A204.1 (cell line): ENCODE measurements around the gene DNAAF5.
"Not testable (repeated sequence)": the region's sequence is repeated elsewhere in the genome, so short reads cannot be mapped to it uniquely, and the experiment has no call there.

Experiments
- FAIRE-seq: peaks from 2 replicates; lab custom pipeline; 2012; peaks lifted over from hg19 to GRCh38; lab: Jason Lieb, UNC

DNAAF5 gene

DNA sequence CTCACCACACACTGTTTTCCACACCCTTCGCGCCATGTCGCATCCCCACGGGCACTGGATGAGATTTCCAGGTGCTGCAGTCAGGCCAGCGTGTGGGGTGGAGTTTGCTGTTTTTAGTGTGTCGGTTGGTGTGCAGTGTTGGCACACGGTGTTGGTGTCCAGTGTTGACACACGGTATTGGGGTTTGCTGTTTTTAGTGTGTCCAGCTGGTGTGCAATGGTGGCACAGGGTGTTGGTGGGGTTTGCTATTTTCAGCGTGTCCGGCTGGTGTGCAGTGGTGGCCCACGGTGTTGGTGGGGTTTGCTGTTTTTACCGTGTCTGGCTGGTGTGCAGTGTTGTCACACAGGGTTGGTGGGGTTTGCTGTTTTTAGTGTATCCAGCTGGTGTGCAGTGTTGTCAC, 20.7 kb downstream of the DNAAF5 start:
- FAIRE-seq, result no peak

DNA sequence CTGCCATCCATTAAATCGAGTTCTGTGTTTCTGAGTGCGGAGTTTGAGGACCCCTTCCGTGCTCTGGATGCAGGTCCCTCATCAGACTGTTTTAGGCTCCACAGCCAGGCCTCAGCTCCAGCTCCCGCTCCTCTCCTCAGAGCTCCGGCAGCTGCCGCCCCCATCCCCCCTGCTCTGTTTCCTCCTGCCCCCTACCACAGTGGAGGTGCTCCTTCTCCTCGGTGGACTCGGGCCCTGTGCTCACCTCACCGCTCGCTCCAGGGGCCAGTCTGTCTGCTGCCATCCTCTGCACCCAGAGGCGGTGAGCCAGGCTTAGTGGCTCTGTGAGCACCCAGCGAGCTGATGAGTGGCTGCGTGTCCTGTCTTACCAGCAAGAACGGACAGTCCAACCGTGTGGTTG, 21.9 kb downstream of the DNAAF5 start:
- FAIRE-seq, result no peak

DNA sequence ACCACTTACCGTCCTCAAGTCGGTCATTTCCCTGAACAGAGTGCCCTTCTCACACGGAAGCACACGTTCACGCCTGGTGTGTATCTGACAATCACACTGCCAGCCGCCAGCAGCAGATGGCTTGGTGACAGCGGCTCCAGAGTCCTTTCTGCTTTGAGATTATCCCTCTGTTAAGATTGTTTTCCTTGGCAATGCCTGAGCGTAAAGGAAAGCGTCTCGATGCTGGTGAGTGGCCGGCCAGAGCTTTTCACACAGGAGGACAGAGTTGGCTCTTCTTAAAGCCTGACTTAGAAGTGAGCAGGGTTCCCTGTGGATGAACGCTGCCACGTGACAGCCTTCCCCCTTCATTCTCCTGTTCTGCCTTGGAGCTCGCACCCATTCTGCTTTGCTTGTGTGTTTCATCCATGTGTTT, 22.6 kb downstream of the DNAAF5 start:
- FAIRE-seq, result no peak

DNA sequence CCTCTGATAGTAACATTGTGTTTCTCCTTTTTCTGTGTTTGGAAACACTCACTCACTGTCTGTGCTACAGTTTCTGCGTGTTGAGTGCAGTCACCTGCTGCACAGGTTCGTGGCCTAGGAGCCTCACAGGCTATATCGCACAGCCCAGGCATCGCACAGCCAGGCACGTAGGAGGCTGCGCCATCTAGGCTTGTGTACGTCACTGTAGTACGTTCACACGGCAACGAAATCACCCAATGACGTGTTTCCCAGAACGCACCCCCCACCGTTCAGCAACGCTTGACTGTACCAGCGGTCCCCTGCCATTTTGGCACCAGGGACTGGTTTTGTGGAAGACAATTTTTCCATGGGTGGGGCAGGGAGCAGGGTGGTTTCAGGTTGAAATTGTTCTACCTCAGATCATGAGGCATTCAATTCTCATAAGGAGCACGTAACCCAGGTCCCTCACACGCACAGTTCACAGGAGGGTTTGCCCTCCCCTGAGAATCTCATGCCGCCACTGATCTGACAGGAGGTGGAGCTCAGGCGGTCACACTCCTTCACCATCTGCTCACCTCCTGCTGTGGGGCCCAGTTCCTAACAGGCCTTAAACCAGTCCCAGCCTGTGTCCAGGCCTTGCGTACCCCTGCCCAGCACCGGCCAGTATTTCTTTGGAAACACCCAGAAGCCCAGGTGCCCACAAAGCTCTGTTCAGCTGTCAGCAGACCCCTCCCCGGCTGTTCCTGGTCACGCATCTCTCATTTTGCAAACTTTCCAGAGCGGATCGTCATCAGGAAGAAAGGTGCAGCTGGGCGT, 23.8 kb downstream of the DNAAF5 start:
- FAIRE-seq, result no peak

DNA sequence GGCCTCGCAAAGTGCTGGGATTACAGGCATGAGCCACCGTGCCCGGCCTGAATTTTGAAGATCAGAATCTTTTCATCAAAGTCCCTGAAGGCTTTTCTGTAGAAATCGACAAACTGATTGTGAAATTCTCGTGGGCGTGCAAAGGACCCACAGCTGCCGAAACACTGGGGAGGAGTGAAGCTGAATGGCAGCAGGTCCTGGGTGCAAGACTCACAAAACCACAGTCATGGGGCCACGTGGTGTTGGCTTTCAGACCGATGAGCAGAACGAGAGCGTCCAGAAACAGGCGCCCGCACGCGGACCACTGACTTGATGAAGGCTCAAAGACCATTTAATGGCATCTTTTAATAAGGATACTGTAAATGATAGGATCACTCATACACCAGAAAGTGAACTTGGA, 25.3 kb downstream of the DNAAF5 start:
- no peak for FAIRE-seq

DNA sequence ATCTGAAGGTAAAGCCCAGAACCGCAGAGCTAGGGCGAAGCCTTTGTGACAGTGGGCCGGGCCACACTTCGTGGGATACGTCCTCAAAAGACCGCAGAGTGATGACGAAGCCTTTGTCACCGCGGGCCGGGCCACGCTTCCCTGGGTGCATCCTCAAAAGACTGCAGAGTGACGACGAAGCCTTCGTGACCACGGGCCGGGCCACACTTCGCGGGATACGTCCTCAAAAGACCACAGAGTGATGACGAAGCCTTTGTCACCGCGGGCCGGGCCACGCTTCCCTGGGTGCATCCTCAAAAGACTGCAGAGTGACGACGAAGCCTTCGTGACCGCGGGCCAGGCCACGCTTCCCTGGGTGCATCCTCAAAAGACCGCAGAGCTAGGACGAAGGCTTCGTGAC, 25.8 kb downstream of the DNAAF5 start:
- FAIRE-seq, result not testable (repeated sequence)

DNA sequence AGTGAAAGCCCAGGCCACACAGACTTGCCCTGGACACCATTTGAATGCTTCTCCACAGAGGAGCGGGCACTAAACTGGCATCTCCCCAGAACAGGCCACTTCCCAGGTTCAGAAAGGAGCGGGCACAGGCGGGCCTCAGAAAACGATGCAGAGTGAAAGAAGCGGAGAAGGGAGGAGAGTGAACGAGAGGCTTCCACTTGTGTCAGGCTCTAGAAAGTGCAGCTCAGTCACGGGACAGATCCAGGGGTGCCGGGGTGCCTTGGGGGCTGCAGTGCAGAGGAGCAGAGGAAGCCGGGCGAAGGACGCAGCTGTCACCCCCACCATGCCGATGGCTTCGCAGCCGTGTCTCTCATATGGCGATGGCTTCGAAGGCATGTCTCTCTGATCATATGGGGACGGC, 26.7 kb downstream of the DNAAF5 start:
- FAIRE-seq, result no peak

DNA sequence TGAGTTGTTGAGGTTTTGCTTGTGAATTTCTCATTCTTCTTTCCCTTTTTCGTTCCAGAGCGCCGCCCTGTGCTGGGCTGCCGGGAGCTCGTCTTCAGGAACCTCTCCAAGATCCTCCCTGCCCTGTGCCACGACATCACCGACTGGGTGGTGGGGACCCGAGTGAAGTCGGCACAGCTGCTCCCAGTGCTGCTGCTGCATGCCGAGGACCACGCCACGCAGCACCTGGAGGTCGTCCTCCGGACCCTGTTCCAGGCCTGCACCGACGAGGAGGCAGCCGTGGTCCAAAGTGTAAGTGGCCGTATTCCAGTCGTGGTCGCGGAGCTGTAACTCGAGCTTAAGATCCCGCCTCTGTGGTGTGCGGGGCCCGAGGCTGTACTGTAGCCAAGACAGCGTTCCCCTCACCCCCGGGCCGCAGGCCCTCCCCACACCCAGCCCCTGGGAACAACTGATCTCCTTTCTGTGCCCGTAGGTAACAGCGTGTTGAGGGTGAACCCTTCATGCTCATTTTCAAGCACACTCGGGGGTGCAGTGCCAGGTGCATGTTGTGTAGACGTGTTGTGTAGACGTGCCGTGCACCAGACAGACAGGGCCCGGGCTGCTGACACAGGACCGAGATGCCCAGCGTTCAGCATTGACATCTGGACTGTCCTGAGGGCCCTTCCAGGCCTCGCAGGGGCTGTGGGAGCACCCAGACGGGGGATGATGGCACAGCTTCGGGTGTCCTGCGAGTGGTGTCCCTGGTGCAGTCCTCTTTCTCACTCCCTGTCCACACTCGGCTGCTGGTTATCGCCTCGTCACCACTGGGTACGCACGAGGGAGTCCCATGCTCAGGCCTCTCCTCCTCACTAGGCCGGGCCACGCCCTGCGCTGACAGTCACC, 28.3 kb downstream of the DNAAF5 start:
- FAIRE-seq, result no peak

DNA sequence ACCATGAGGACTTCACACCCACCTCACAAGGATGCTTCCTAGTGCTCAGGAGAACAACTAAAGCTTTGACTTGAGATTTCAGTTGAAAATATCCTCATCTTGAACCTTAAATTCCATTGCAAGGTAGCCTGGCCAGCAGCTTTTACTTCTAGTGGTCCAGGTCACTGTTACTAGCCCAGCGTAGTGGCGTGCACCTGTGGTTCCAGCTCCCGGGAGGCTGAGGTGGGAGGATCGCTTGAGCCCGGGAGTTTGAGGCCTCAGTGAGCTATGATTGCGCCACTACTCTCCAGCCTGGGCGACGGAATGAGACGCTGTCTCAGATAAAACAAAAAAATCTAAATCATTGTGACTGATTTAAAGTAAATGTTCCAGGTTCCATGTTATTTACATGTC, 28.9 kb downstream of the DNAAF5 start:
- FAIRE-seq, result no peak

DNA sequence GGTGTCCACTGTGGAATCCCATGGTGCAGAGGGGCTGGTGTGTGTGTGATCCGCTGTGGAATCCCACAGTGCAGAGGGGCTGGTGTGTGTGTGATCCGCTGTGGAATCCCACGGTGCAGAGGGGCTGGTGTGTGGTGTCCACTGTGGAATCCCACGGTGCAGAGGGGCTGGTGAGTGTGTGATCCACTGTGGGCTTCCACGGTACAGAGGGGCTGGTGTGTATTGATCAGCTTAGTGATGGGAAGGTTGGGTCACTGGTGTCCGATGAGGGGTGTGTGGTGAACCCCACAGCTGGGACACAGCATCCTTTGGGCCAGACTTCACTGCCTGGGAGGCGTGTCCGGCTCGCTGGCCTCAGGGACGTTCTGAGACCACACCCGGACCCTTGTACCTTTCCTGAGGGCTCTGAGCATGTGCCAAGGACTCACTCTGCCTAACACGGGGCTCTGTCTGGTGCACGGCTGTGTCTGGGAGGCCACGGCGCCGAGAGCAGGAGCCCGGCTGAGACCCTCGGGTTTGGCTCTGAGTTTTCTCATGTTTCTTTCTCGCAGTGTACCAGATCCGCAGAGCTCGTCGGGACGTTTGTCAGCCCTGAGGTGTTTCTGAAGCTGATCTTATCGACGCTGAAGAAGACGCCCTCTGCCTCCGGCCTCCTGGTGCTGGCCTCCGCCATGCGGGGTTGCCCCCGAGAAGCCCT, 29.9 kb downstream of the DNAAF5 start:
- no peak for FAIRE-seq

DNA sequence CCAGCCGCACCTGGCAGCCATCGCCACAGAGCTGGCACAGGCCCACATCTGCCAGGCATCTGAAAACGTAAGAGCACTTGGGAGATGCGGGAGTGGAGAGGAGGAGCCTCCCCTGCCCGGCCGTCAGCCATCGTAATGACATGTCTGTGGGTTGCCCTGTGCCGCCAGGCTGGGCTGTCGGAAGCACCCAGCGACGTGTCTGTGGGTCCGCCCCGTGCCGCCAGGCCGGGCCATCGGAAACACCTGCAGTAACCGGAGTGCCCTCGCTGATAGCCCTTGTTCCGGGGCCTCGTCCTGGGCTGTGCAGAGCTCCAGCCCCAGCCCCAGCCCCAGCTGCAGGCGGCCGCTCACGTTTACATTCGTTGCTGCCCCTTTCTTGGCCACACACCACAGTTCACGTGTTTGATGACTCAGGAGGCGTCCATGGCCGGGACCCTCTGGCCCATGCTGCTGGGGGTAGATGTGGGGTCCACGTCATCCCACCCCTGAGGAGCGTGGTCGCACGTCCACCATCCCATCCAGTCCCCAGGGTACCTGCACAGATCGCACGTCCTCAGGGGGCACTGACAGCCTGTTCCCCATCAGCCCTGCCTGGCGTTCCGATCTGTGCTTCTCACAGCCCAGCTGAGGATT, 30.5 kb downstream of the DNAAF5 start:
- FAIRE-seq, result no peak

DNA sequence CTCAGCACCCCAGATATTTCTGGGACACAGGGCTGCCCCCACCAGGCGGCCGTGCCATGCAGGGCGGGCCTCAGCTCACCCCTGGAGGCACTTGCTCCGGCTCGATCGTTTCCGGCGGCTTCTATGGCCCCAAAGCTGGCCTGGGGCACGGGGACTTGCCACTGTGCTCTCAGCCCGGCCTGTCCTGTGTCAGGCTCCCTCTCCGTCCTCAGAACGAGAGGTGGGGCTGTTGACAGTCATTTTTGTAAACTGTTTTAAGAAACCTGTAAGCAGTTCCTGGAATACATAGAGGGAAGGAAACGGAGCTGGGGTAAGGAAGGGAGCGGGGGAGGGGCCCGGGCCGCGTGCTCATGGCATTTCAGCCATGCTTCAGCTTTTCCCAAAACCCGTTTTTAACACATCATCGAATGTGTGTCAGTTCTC, 31.3 kb downstream of the DNAAF5 start:
- FAIRE-seq, result no peak

DNA sequence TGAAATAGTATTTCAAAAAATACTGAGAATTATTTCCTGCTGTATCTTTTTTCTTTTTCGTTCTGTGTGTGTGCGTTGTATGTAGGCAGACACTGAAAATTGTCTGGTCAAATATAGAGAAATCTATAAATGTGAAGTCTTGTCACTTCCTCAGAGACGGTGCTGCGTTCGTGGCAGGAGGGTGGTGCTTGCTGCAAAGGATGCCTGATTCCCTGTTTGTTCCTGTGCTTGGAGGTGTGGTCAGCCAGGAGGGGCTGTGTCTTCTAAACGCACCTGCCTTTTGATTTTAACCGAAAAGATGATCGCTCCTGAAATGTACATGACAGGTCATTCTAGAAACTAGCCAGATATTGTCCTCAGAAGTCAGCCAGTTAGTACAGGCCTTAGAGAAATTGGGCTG, 33.1 kb downstream of the DNAAF5 start:
- no peak for FAIRE-seq

DNA sequence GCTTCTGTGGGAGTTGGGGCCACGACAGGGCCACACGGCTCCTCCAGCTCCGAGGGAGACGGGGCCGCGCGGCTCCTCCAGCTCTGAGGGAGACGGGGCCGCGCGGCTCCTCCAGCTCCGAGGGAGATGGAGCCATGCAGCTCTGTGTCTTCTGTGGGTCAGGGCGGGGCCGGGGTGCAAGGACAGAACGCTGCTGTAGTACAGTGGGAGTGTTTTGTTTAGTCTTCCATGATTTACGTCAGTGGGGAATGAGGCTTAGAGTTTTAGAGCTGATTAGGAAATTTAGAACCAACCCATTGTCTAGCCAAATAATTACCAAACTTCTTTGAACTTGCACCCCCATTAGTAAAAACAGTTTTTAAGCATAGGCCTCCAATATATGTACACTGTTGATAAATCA, 33.5 kb downstream of the DNAAF5 start:
- no peak for FAIRE-seq

DNA sequence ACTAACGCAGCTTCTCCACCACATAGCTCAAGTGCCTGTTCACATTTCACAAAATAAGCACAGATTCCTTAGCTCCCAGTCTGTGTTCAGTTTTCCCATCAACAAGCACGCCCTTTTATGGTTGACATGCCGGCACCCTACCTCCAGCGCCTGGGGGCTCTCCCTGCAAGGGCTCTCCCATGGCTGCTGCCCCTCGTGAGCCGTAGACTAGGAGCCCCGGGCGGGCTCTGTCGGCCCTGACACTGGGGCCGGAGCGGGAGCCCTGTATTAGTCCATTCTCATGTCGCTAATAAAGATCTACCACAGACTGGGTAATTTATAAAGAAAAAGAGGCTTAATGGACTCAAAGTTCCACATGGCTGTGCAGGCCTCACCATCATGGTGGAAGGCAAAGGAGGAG, 34.6 kb downstream of the DNAAF5 start:
- no peak for FAIRE-seq

DNA sequence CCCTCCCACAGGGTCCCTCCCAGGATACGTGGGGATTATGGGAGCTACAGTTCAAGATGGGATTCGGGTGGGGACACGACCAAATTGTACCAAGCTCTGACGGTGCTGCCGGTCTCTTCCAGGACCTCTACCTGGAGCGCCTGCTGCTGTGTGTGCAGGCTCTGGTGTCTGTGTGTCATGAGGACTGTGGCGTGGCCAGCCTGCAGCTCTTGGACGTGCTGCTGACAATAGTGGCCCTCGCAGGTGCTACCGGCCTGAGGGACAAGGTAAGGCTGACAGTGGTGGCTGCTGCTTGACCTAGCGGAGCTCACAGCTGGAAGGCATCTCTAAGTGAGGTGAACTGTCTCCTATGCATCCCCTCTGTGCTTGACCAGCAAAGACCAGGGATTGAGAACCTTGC, 35.1 kb downstream of the DNAAF5 start:
- FAIRE-seq, result no peak

DNA sequence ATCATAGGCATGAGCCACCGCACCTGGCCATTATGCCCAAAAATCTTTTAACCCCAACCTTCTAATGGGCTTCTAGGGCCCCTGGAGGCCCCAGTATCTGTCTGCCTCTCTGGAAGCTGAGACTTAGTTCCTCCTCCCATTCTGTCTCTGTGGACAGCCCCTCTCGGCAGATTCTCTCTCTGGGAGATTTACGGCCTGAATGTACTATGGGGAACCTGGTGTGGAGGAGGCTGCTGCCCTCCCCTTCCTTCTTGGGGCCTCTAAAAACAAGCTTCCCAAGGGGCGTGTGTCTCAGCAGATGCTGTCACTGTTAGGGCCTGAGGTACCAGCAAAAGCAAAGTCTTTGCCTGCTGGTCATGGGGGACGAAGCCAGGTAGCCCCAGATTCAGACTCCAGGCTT, 36.4 kb downstream of the DNAAF5 start:
- FAIRE-seq, result no peak

DNA sequence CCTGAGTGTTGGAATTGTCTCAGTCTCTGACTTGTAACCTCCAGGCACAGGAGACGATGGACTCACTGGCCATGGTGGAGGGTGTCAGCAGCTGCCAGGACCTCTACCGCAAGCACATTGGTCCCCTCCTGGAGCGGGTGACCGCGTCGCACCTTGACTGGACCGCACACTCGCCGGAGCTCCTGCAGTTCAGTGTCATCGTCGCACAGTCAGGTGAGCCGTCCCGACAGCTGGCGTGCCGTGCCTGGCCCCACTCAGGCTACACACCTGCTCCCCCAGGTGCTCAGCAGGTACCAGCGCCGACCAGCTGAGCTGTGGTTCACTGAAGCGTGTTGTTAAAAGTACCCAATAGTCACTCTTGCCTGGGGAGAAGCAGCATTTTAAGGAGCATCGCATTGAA, 37.3 kb downstream of the DNAAF5 start:
- no peak for FAIRE-seq

DNA sequence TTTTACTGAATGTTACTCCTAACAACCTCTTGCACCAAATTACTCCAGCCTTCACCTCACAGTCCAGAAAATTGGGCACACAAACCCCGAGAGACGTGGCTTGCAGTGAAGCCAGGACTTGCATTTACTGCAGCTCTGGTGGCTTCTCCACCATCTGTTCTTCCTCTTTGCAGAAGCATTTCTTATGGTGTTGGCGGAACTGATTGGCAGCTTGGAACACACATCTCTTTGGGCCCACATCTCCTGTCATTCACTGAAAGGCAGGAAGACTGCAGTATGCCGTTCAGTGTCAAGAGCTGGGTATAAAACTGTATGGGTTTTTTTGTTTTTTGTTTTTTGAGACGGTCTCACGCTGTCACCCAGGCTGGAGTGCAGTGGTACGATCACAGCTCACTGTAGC, 38.9 kb downstream of the DNAAF5 start:
- FAIRE-seq, result no peak

DNA sequence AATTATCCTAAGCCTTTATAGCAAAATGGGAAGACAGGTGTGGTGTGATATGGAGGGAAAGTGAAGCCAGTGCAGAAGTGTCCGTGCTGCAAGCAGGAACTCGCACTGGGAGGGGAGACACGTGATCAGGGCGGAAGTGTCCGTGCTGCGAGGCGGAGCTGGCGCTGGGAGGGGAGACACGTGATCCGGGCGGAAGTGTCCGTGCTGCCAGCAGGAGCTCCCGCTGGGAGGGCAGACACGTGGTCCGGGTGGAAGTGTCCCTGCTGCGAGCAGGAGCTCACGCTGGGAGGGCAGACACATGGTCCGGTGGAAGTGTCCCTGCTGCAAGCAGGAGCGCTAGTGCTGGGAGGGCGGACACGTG, 41.1 kb downstream of the DNAAF5 start:
- FAIRE-seq, result no peak

DNA sequence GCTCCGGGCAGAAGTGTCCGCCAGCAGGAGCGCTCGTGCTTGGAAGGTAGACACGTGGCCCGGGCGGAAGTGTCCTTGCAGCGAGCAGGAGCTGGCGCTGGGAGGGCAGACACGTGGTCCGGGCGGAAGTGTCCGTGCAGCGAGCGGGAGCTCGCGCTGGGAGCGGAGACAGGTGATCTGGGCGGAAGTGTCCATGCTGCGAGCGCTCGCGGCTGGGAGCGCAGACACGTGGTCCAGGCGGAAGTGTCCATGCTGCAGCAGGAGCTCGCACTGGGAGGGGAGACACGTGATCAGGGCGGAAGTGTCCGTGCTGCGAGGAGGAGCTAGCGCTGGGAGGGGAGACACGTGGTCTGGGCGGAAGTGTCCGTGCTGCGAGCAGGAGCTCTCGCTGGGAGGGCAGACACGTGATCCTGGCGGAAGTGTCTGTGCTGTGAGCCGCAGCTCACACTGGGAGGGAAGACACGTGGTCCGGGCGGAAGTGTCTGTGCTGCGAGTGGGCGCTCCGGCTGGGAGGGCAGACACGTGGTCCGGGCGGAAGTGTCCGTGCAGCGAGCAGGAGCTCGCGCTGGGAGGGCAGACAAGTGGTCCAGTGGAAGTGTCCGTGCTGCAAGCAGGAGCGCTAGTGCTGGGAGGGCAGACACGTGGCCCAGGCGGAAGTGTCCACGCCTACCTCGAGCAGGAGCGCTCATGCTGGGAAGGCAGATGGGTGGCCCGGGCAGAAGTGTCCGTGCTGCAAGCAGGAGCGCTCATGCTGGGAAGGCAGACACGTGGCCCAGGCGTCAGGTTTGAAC, 41.6 kb downstream of the DNAAF5 start:
- no peak for FAIRE-seq
